Caco-2 (cell line): ENCODE results near the gene RAB11FIP2. TPM values are rescaled to one million over a fixed set of nuclear protein-coding genes. Genes with fewer than 3 reads are reported as not detected.

Source experiments
- BruUV-seq: library from RNA; stranded (reverse); fragments of 400-500 nt; replicated peaks from 2 replicates; lab custom pipeline; 2021; lab: Mats Ljungman, UMichigan
- CTCF ChIA-PET: fragments of 300-600 bp; sonication (Branson Sonifier 250); formaldehyde crosslinking; loops from one replicate; lab custom pipeline; 2022; ENCODE audit warnings: antibody characterized with exemption; lab: Charles Lee
- POLR2A ChIA-PET: fragments of 300-600 bp; sonication (Branson Sonifier 250); formaldehyde crosslinking; loops from one replicate; lab custom pipeline; 2022; ENCODE audit warnings: antibody characterized with exemption; lab: Charles Lee
- DNase-seq, 2 experiments: peaks; one replicate each; pipeline versions ENCODE4 v3.0.0 to v3.0.0-alpha.2; 2020 to 2022
- H3K27me3 ChIP-seq: replicated peaks from 2 replicates; pipeline ENCODE4 v1.6.0; 2011; ENCODE audit warnings: low read length; ENCODE audit not compliant: control insufficient read depth, insufficient read depth
- H3K36me3 ChIP-seq: 2 replicates; pipeline ENCODE4 v1.5.1; 2011; ENCODE audit warnings: low read length; ENCODE audit not compliant: control insufficient read depth, insufficient read depth
- H3K4me1 ChIP-seq: fragments of 250-450 bp; sonication (Bioruptor Pico); 2 replicates; pipeline ENCODE4 v1.5.1; 2020; ENCODE audit warnings: mild to moderate bottlenecking
- H3K4me3 ChIP-seq: 2 replicates; pipeline ENCODE4 v1.5.1; 2011; ENCODE audit warnings: low read depth, mild to moderate bottlenecking, control low read depth, low read length
- H3K9me3 ChIP-seq: fragments of 250-450 bp; sonication (Bioruptor Pico); 2 replicates; pipeline ENCODE4 v1.5.1; 2020; ENCODE audit warnings: mild to moderate bottlenecking, moderate library complexity
- H3K27ac Mint-ChIP-seq: one replicate; pipeline ENCODE4 v1.8.0; 2022; ENCODE audit warnings: mixed read lengths; ENCODE audit not compliant: unreplicated experiment
- H3K27me3 Mint-ChIP-seq: one replicate; pipeline ENCODE4 v1.8.0; 2022; ENCODE audit warnings: mixed read lengths; ENCODE audit not compliant: insufficient read depth, unreplicated experiment
- H3K36me3 Mint-ChIP-seq: one replicate; pipeline ENCODE4 v1.8.0; 2022; ENCODE audit warnings: mild to moderate bottlenecking, mixed read lengths; ENCODE audit not compliant: insufficient read depth, unreplicated experiment
- H3K4me1 Mint-ChIP-seq: one replicate; pipeline ENCODE4 v1.8.0; 2022; ENCODE audit warnings: low read depth, mixed read lengths; ENCODE audit not compliant: unreplicated experiment
- H3K4me3 Mint-ChIP-seq: one replicate; pipeline ENCODE4 v1.8.0; 2022; ENCODE audit warnings: mild to moderate bottlenecking, moderate library complexity, mixed read lengths; ENCODE audit not compliant: unreplicated experiment
- H3K9me3 Mint-ChIP-seq: one replicate; pipeline ENCODE4 v1.8.0; 2022; ENCODE audit warnings: mixed read lengths; ENCODE audit not compliant: unreplicated experiment
- intact Hi-C: fragments of 100-400 bp; cut with micrococcal nuclease; formaldehyde crosslinking; loops from one replicate; pipeline ENCODE4 v1.10.0; 2022; ENCODE audit not compliant: unreplicated experiment
- total RNA-seq: library from RNA; stranded (reverse); gene quantifications from 2 replicates; pipeline ENCODE4 v1.2.3, GENCODE V29; 2022
- TF ChIP-seq, protein P1 (sequence below), 2 experiments: fragments of 200-600 bp in 1 of 2; IDR thresholded peaks; 1 replicate in 1 of 2; 2 replicates in 1 of 2; pipeline versions ENCODE4 v1.5.1 to v1.8.0; 2011 to 2022; ENCODE audit warnings: antibody characterized with exemption in 1 of 2, control low read depth in 1 of 2, inconsistent platforms in 1 of 2, low read depth in 1 of 2, low read length in 1 of 2, mild to moderate bottlenecking in 1 of 2, moderate library complexity in 1 of 2; ENCODE audit not compliant: insufficient read depth in 1 of 2, severe bottlenecking in 1 of 2, unreplicated experiment in 1 of 2

Gene RAB11FIP2
- total RNA-seq, 1 experiment from 2014 or later, result 25.7 TPM

DNA sequence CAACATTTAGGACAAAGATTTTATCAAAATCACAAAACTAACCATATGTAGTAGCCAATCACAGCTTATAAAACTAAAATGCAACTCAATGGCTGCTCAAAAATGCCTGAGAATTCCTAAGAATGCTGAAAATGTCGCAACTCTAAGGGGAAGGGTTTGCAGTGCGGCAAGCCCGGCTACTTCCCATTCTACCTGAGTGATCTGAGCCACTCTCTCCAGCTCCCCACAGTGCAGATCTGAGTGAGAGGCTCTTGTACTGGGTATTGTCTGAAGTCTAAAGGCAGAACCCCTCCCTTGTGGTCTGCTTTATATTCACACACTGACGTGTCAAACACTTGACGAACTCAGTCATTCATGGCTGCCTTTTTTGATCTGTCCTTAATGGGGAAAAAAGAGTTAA, 28.9 kb downstream of the RAB11FIP2 start:
- Histone ChIP-seq H3K36me3 (no peaks in the 10 kb centered on the region), H3K4me1 (peaks cover 7% of the 10 kb centered on the region; the same call in 1 of the 2 replicates), H3K9me3 (no peaks in the 10 kb centered on the region), H3K27me3 (no peaks in the 10 kb centered on the region), H3K4me3 (no peak overlapping the region)
- Mint-ChIP-seq H3K9me3 (no peaks in the 10 kb centered on the region), H3K4me1 (peaks cover 16% of the 10 kb centered on the region), H3K27me3 (no peaks in the 10 kb centered on the region), H3K4me3 (no peak overlapping the region), H3K36me3 (peaks cover 6% of the 10 kb centered on the region), H3K27ac (no peak overlapping the region)
- CTCF ChIA-PET, result no interaction called here
- BruUV-seq, result no TSS peak
- DNase-seq, result peak in 1 of 2 experiments; percentile 11
- intact Hi-C loops, result loop anchor here (5.0 kb wide), 1 partner anchor 89 kb away; no protein-coding TSS in a partner anchor
- POLR2A ChIA-PET, result no interaction called here
- TF ChIP-seq, protein P1, sequence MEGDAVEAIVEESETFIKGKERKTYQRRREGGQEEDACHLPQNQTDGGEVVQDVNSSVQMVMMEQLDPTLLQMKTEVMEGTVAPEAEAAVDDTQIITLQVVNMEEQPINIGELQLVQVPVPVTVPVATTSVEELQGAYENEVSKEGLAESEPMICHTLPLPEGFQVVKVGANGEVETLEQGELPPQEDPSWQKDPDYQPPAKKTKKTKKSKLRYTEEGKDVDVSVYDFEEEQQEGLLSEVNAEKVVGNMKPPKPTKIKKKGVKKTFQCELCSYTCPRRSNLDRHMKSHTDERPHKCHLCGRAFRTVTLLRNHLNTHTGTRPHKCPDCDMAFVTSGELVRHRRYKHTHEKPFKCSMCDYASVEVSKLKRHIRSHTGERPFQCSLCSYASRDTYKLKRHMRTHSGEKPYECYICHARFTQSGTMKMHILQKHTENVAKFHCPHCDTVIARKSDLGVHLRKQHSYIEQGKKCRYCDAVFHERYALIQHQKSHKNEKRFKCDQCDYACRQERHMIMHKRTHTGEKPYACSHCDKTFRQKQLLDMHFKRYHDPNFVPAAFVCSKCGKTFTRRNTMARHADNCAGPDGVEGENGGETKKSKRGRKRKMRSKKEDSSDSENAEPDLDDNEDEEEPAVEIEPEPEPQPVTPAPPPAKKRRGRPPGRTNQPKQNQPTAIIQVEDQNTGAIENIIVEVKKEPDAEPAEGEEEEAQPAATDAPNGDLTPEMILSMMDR (IDR thresholded peaks at IDR 0.05; ENCODE audit: insufficient read depth in 1 of 2, low read depth in 1 of 2, low read length in 1 of 2, severe bottlenecking in 1 of 2, unreplicated experiment in 1 of 2), result no peak

DNA sequence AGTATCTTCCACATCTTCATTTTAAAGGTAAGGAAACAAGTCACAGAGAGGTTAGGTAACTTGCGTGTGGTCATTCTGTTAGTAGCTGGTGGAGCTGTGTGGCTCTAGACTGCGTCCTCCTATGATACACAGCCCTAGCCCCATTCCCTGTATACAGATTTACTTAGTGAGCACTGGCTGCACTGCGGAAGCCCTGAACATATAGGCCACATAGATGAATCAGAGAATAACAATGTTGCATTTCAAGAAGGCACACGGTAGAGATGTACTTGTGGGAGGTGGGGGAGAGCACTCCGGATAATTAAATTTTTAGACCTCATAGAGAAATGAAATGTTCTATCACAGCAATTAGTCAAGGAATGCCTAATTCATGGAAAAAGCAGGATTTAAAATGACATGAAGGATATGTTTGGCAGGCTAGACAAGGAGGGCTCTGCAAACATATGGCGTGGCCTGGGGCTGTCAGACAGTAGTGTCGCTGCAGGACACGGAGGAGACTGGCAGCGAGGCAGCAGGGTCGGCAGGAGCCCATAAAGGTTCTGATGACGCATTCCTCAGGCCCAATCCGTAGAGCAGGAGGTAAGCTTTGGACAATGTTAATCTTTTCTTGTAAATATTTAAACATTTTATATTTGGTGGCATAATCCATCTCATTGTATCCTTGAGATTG, 29.5 kb downstream of the RAB11FIP2 start:
- peaks cover 7% of the 10 kb centered on the region; the same call in 1 of the 2 replicates for H3K4me1 ChIP-seq
- no peaks in the 10 kb centered on the region for H3K36me3 ChIP-seq
- no peak for DNase-seq
- Mint-ChIP-seq H3K36me3 (peaks cover 6% of the 10 kb centered on the region), H3K4me1 (peaks cover 16% of the 10 kb centered on the region), H3K4me3 (no peak overlapping the region), H3K9me3 (no peaks in the 10 kb centered on the region), H3K27me3 (no peaks in the 10 kb centered on the region), H3K27ac (peak overlapping the region; percentile 37)
- no peaks in the 10 kb centered on the region for H3K9me3 ChIP-seq
- intact Hi-C loops, result loop anchor here (5.0 kb wide), 1 partner anchor 90 kb away; no protein-coding TSS in a partner anchor
- CTCF ChIA-PET, result no interaction called here
- no TSS peak for BruUV-seq
- TF ChIP-seq, protein P1 (IDR thresholded peaks at IDR 0.05; ENCODE audit: insufficient read depth in 1 of 2, low read depth in 1 of 2, low read length in 1 of 2, severe bottlenecking in 1 of 2, unreplicated experiment in 1 of 2), result no peak
- H3K27me3 ChIP-seq, result no peaks in the 10 kb centered on the region
- H3K4me3 ChIP-seq, result no peak overlapping the region
- POLR2A ChIA-PET, result no interaction called here

DNA sequence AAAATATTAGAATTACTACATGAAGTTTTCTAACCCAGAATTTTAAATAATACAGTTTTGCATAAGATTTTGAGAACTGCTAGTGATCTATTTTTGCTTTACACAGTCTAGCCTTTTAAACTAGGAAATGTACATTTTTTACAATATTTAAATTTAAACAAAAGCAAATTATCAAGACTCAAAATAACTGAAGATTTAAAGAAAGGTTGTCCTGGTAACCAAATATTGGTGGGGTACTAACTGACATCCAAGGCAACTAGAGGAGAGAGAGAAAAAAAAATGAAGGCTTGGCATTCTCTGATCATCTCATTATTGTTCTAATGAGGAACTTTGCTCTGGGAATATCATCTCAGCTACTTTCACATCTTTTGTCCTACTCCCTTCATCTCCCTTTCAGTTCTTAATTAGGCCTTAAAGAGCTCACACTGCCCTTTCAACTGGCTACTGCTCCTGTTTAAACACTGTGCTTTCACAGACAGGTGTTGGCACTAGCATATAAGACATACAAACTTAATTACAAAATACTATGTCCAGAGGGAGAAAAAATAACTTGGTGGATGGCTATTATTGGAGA, 33.7 kb downstream of the RAB11FIP2 start:
- Mint-ChIP-seq H3K9me3 (no peaks in the 10 kb centered on the region), H3K36me3 (peaks cover 6% of the 10 kb centered on the region), H3K4me1 (peaks cover 16% of the 10 kb centered on the region), H3K27ac (no peak overlapping the region), H3K27me3 (no peaks in the 10 kb centered on the region), H3K4me3 (no peak overlapping the region)
- Histone ChIP-seq H3K4me3 (no peak overlapping the region), H3K4me1 (peaks cover 5% of the 10 kb centered on the region; the same call in 1 of the 2 replicates), H3K36me3 (no peaks in the 10 kb centered on the region), H3K27me3 (no peaks in the 10 kb centered on the region), H3K9me3 (no peaks in the 10 kb centered on the region)
- no peak for DNase-seq
- BruUV-seq, result no TSS peak
- ChIA-PET POLR2A (no interaction called here), CTCF (no interaction called here)
- intact Hi-C loops, result no loop called here
- TF ChIP-seq, protein P1 (IDR thresholded peaks at IDR 0.05; ENCODE audit: insufficient read depth in 1 of 2, low read depth in 1 of 2, low read length in 1 of 2, severe bottlenecking in 1 of 2, unreplicated experiment in 1 of 2), result no peak
